ENCODE results near the gene HOXC4. TPM values are rescaled to one million over a fixed set of nuclear protein-coding genes. Genes with fewer than 3 reads are reported as not detected.

HOXC4 gene
- polyA plus RNA-seq, 1 donor from 2014 or later = not detected

DNA sequence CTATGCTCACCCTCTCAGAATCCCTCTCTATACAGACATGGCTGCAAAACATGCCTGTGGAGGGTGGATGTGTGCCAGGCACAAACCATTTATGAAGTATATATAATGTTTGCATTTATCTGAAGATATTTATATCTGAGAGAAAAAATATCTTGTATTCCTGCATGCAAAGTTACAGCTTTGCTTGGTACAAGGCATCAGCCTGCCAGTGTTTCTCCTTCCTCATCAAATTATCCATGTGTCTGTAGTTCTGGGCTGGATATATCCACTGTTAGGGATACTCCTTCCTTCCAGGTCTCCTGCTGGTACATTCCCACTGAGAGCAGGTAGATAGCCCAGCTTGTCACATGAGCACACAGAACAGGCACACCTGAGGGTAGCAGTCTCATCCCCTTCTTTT, 12.0 kb downstream of the HOXC4 start:
- no peak overlapping the region for H2AFZ ChIP-seq (ENCODE audit: low read depth, low read length)
- H4K20me1 ChIP-seq (ENCODE audit: insufficient read depth) = no peaks in the 10 kb centered on the region
- no peaks in the 10 kb centered on the region for H3K9me2 ChIP-seq (ENCODE audit: insufficient read depth, low read length)
- H3K9me3 ChIP-seq (ENCODE audit: low read length) = no peaks in the 10 kb centered on the region
- no peak for TF ChIP-seq POLR2AphosphoS5 (IDR thresholded peaks at IDR 0.05)
- TF ChIP-seq MXI1 (conservative IDR thresholded peaks at IDR 0.05; ENCODE audit: poor library complexity, severe bottlenecking) = no peak
- no peak for TF ChIP-seq RAD21 (conservative IDR thresholded peaks at IDR 0.05)
- TF ChIP-seq, protein P1, sequence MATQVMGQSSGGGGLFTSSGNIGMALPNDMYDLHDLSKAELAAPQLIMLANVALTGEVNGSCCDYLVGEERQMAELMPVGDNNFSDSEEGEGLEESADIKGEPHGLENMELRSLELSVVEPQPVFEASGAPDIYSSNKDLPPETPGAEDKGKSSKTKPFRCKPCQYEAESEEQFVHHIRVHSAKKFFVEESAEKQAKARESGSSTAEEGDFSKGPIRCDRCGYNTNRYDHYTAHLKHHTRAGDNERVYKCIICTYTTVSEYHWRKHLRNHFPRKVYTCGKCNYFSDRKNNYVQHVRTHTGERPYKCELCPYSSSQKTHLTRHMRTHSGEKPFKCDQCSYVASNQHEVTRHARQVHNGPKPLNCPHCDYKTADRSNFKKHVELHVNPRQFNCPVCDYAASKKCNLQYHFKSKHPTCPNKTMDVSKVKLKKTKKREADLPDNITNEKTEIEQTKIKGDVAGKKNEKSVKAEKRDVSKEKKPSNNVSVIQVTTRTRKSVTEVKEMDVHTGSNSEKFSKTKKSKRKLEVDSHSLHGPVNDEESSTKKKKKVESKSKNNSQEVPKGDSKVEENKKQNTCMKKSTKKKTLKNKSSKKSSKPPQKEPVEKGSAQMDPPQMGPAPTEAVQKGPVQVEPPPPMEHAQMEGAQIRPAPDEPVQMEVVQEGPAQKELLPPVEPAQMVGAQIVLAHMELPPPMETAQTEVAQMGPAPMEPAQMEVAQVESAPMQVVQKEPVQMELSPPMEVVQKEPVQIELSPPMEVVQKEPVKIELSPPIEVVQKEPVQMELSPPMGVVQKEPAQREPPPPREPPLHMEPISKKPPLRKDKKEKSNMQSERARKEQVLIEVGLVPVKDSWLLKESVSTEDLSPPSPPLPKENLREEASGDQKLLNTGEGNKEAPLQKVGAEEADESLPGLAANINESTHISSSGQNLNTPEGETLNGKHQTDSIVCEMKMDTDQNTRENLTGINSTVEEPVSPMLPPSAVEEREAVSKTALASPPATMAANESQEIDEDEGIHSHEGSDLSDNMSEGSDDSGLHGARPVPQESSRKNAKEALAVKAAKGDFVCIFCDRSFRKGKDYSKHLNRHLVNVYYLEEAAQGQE (IDR thresholded peaks at IDR 0.05; ENCODE audit: borderline replicate concordance) = no peak
- TF ChIP-seq TAF1 (IDR thresholded peaks at IDR 0.05; ENCODE audit: low read depth) = no peak
- TF ChIP-seq SMC3 (conservative IDR thresholded peaks at IDR 0.05; ENCODE audit: poor library complexity) = no peak
- no peak for TF ChIP-seq EP300 (conservative IDR thresholded peaks at IDR 0.05; ENCODE audit: poor library complexity, severe bottlenecking)
- H3K79me2 ChIP-seq (replicated peaks; ENCODE audit: insufficient read depth, low read length) = no peaks in the 10 kb centered on the region
- no peaks in the 10 kb centered on the region for H3K36me3 ChIP-seq (ENCODE audit: insufficient read depth, low read length)
- no peaks in the 10 kb centered on the region for H3F3A ChIP-seq (ENCODE audit: insufficient read depth, low read length, poor library complexity, severe bottlenecking)
- no peak overlapping the region for H3K4me2 ChIP-seq (ENCODE audit: low read length)
- H3K9ac ChIP-seq (ENCODE audit: low read length) = no peak overlapping the region
- H3K4me3 ChIP-seq (ENCODE audit: low read length) = no peak overlapping the region
- H3K27me3 ChIP-seq (ENCODE audit: insufficient read depth, low read depth, low read length) = peaks cover 84% of the 10 kb centered on the region
- no peak overlapping the region for H3K27ac ChIP-seq (ENCODE audit: low read length)

DNA sequence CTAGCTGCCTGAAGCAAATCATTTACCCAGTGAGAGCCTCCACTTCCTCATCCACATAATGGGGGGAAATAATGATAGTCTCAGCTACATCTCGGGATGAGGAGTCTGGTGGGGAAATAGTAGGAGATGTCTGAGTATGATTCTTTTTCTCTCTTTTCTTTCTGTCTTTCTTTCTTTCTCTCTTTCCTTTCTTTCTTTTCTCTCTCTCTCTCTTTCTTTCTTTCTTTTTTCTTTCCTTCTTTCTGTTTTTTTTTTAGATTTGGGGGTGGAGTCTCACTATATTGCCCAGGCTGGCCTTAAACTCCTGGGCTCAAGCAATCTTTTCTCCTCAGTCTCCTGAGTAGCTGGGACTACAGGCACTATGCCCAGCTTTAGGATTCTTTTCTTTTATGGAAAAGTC, 12.8 kb downstream of the HOXC4 start:
- Histone ChIP-seq H4K20me1 (ENCODE audit: insufficient read depth) (no peaks in the 10 kb centered on the region), H3K4me3 (ENCODE audit: low read length) (no peak overlapping the region), H3K79me2 (replicated peaks; ENCODE audit: insufficient read depth, low read length) (no peaks in the 10 kb centered on the region), H3K9ac (ENCODE audit: low read length) (no peak overlapping the region), H2AFZ (ENCODE audit: low read depth, low read length) (no peak overlapping the region), H3F3A (ENCODE audit: insufficient read depth, low read length, poor library complexity, severe bottlenecking) (no peaks in the 10 kb centered on the region), H3K9me2 (ENCODE audit: insufficient read depth, low read length) (no peaks in the 10 kb centered on the region), H3K27me3 (ENCODE audit: insufficient read depth, low read depth, low read length) (peaks cover 84% of the 10 kb centered on the region), H3K4me2 (ENCODE audit: low read length) (no peak overlapping the region), H3K9me3 (ENCODE audit: low read length) (no peaks in the 10 kb centered on the region), H3K27ac (ENCODE audit: low read length) (no peak overlapping the region), H3K36me3 (ENCODE audit: insufficient read depth, low read length) (no peaks in the 10 kb centered on the region)
- TF ChIP-seq POLR2AphosphoS5 (IDR thresholded peaks at IDR 0.05) = no peak
- no peak for TF ChIP-seq TAF1 (IDR thresholded peaks at IDR 0.05; ENCODE audit: low read depth)
- TF ChIP-seq MXI1 (conservative IDR thresholded peaks at IDR 0.05; ENCODE audit: poor library complexity, severe bottlenecking) = no peak
- no peak for TF ChIP-seq EZH2 (IDR thresholded peaks at IDR 0.05; ENCODE audit: borderline replicate concordance, insufficient read depth, low read length, poor library complexity, severe bottlenecking)
- no peak for TF ChIP-seq EP300 (conservative IDR thresholded peaks at IDR 0.05; ENCODE audit: poor library complexity, severe bottlenecking)
- TF ChIP-seq, protein P2, sequence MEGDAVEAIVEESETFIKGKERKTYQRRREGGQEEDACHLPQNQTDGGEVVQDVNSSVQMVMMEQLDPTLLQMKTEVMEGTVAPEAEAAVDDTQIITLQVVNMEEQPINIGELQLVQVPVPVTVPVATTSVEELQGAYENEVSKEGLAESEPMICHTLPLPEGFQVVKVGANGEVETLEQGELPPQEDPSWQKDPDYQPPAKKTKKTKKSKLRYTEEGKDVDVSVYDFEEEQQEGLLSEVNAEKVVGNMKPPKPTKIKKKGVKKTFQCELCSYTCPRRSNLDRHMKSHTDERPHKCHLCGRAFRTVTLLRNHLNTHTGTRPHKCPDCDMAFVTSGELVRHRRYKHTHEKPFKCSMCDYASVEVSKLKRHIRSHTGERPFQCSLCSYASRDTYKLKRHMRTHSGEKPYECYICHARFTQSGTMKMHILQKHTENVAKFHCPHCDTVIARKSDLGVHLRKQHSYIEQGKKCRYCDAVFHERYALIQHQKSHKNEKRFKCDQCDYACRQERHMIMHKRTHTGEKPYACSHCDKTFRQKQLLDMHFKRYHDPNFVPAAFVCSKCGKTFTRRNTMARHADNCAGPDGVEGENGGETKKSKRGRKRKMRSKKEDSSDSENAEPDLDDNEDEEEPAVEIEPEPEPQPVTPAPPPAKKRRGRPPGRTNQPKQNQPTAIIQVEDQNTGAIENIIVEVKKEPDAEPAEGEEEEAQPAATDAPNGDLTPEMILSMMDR (IDR thresholded peaks at IDR 0.05; ENCODE audit: poor library complexity, severe bottlenecking) = no peak
- no peak for TF ChIP-seq SMC3 (conservative IDR thresholded peaks at IDR 0.05; ENCODE audit: poor library complexity)
- TF ChIP-seq, protein P1 (IDR thresholded peaks at IDR 0.05; ENCODE audit: borderline replicate concordance) = no peak
- no peak for TF ChIP-seq RAD21 (conservative IDR thresholded peaks at IDR 0.05)
